ENCODE data around the gene FNBP1L.
"Not testable (repeated sequence)": the region's sequence is repeated elsewhere in the genome, so short reads cannot be mapped to it uniquely, and the experiment has no call there.

FNBP1L gene

GRCh38 chr1:93575621-93576284 lies 127.8 kb downstream of the FNBP1L start:
- peak; percentile 53 for DNase-seq

- peak; percentile 91 for DNase-seq
Observed at GRCh38 chr1:93576346-93576745, 128.4 kb downstream of the FNBP1L start.

DNA sequence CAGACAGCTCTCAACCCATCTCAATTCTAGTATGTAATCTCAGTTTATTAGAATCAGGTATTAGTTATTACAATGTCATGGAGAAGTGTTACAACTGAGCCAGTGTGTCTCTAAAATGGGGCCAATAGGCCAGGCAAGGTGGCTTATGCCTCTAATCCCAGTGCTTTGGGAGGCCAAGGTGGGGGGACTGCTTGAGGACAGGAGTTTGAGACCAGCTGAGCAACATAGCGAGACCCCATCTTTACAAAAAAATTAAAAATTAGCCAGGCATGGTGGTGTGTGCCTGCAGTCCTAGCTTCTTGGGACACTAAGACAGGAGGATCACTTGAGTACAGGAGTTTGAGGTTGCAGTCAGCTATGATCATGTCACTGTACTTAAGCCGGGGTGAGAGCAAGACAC lies 128.8 kb downstream of the FNBP1L start:
- DNase-seq, result no peak

GRCh38 chr1:93577536-93578432 lies 129.9 kb downstream of the FNBP1L start:
- DNase-seq, result no peak

GRCh38 chr1:93578433-93578830 lies 130.5 kb downstream of the FNBP1L start:
- no peak for DNase-seq

GRCh38 chr1:93578911-93579825 lies 131.2 kb downstream of the FNBP1L start:
- DNase-seq, result no peak

DNA sequence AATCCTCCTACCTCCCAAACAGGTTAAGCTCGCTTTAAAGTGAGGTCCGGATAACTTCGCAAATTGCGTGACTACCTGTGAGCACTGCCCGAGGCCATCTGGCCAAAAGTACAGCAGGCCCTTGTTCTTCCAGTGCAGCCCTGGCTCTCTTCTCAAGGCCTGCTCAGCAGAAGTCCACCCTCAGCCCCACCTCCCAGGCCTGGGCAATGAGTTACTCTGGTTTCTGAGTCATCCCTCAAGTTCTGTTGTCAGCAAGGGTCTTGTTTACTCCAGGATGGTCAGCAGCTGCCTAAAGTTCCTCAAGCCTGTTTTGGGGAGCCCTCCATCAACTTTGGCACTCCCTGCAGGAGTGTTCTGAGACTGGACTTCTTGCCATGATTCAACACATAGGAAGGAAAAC lies 132.0 kb downstream of the FNBP1L start:
- no peak for DNase-seq

DNA sequence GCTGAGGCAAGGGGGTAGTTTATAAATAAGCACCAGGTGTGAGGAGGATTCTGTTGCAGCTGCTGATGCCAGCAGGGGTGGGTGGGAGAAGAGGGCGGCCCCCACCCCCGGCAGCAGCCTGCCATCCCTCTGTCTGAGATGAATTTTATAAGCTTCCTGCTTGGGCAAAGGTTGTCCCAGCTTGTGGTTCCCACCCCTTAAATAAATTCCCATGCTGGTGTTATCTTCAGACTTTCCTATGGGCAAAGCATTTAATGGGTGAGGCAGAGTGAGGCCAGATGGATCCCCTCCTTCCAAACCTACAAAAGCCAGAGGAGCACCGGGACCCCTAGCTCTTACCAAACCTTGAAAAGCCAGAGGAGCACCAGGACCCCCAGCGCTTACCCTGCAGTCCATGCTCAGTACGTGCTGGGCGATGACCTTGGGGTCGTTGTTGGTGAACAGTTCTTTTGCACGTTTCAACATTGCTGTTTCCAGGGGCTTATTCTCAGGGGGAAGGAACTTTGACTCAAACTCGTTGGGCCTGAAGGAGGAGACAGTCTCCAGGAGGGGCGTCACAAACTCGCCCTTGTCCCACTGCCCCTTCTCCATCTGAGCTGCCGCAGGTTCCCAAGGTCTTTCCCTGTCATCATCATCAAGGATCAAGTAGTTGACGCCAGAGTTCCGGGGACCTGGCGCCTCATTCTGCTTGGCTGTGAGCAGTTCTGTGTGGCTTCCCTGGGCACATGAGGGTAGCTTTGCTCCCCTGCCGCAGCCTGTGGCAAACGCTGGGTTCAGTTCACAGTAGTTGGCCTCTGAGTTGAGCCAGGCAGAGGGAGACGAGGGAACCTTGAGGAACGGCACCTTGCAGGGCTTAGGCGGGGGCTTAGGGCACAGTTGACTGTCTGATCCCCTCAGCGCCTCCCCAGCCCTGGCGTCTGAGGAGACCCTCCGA lies 134.3 kb downstream of the FNBP1L start:
- DNase-seq, result no peak

DNA sequence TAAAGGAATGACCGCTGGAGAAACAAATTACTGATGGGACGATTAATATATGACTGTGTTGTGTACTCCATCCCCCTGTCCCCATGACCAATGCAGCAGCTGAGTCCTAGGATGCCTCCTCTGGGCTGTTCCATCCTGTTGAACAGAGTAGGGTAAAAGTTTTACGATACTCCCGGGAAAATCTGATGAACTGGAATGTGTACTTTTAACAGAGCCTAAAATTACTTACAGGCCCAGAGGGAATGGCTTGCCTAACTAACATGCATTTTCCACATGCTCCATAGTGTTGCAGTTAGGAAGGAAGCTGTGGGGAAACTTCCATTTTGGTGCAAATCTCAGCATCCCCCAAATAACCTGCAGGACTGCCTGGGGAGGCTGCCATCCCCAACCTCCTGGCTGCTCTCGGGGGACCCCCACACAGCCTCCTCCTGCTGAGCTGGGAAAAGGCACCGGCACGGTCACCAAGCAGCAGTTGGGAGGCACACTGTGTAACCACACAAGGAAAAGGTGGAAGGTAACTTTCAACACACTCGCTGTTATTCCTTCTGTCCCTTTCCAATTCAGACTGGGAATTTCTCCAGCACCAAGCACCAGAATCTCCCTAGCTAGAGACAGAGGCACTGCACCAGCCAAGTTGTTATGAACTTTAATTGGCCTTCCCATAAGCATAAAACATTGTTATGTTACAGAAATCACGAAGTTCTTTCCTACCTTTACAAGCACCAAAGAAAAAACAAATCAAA lies 136.5 kb downstream of the FNBP1L start:
- no peak for DNase-seq

- no peak for DNase-seq
Observed at GRCh38 chr1:93585059-93585966, 137.4 kb downstream of the FNBP1L start.

GRCh38 chr1:93587354-93587753 lies 139.4 kb downstream of the FNBP1L start:
- DNase-seq, result no peak

- no peak for DNase-seq
Observed at GRCh38 chr1:93588206-93588605, 140.3 kb downstream of the FNBP1L start.

DNA sequence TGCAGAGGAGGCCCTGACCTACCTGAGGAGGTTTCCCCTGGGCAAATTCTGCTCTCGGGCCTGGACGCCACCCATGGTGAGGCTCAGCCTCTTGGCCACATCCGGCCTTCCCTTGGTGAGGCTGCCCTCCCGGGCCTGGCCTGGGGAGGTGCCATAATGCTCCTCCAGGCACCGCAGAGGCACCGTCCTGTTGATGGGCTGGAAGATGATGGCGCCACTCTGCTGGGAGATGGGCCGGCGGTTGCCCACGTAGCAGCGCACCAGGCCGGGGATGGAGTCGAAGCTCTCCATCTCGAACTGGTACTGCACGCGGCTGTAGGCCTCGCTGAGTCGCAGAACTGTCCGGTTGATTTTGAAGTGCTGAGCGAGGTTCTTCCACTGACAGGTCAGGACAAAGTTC lies 141.0 kb downstream of the FNBP1L start:
- DNase-seq, result no peak

GRCh38 chr1:93591291-93591675 lies 143.4 kb downstream of the FNBP1L start:
- DNase-seq, result not testable (repeated sequence)

DNA sequence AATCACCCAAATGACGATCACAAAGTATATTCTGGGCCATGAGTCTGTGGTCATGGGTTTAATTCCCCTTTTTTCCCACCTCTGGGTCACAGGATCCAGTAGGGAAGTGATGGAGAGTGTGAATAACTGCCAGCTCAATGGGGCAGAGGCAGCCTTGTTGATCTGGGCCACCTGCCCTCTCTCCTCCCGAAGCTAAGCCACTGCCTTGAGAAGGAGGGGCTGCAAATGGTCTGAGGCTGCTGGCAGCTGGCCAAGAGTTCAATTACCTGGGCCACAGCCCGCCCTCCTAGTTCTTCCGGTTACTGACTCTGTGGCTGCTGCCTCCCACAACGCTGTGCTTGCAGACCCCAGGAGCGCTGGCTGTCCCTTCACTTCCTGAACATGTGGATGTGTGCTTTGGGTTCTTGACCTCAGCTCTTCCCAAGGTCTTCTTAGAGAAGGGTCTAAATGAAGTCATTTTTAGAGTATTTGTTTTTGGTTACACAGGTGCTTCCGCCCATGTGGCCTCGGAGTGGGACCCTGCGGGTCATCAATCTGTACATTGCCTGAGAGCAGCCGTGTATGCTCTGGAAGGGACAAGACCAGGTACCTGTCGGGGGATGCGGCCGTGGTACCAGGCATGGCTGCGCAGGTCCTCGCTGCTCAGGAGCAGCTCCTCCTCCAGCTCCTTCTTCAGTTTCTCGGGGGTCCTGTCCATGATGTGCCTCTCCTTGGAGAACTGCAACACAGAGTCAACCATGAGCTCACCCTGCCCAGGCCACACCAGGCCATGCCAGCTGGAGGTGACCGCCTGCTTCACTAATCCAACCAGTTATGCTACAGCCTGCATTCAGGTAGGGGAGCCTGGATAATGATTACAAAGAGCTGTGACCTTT lies 144.0 kb downstream of the FNBP1L start:
- DNase-seq, result peak; percentile 78

- no peak for DNase-seq
Observed at GRCh38 chr1:93592551-93592949, 144.6 kb downstream of the FNBP1L start.

DNA sequence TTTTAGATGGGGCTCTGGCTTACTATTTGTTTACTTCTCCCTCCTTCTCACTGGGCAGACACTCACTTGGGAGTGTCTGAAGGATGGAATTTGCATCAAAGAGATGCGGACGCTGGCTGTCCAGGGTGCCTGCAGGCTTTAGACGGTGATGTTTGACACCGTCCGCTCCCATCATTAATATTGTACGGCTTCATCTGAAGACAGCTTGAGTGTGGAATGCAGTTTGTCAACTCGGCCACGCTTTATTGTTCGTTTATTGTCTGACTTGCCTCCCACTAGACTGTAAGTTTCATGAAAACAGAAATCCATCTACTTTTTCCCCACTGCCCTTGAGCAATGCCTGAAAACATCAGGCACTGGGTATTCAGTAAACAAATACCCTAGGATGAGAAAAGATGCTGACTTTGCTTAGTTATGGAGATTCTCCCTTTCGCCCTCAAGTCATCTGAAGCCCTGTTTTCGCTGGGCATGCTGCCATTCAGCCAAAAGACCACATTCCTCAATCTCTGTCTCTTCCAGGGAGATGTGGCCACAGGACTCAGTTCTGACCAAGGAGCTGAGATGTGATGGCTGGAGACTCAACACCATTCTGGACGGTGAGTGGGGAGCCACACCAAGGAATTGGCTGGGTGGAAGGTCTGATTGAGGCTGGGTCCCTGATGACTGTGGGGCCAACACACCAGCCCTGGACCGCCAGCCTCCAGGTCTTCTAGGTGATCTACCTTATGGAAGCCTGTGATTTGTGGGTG lies 146.1 kb downstream of the FNBP1L start:
- DNase-seq, result no peak

DNA sequence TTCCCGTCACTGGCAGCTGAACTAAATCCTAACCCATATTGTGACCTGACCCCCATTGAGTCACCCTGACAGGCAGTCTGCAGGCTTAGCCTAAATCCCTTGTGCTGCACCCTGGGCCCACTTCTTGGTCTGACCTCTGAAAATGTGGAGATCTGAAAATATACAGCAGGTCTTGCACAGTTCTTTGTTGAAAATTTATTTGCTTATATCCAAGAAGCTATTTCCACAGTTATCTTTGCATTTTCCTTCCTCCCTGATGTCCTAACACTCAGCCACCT lies 146.6 kb downstream of the FNBP1L start:
- DNase-seq, result no peak

GRCh38 chr1:93595266-93595665 lies 147.3 kb downstream of the FNBP1L start:
- DNase-seq, result peak; percentile 79

Measured in femur (tissue), 1 donor.